Pancreas (tissue), 10 donors: Measurements from ENCODE around the gene ERCC2. TPM values are rescaled to one million over a fixed set of nuclear protein-coding genes. Genes with fewer than 3 reads are reported as not detected.

Experiments
- ATAC-seq, 4 donors: fragments of 200-7000 bp; cut with Tn5 transposase; one replicate each; pipeline versions ENCODE4 v1.8.0 to v1.9.1; 2020; ENCODE audit warnings: mild to moderate bottlenecking in 4 of 4, moderate library complexity in 4 of 4
- DNase-seq, 6 donors: peaks; one replicate each; pipeline ENCODE4 v3.0.0-alpha.2; 2020
- FAIRE-seq: peaks from 2 replicates; lab custom pipeline; 2012; peaks lifted over from hg19 to GRCh38; lab: Jason Lieb, UNC
- H3K27ac ChIP-seq, 4 donors: fragments of 200-600 bp; sonication (generic); 1 replicate in 3 of 4; 2 replicates in 1 of 4; pipeline versions ENCODE4 v1.5.0 to v1.8.0; 2020
- H3K27me3 ChIP-seq, 4 donors: fragments of 200-600 bp; one replicate each; pipeline ENCODE4 v1.8.0; 2021
- H3K36me3 ChIP-seq, 3 donors: fragments of 200-600 bp; sonication (generic) in 1 of 3; one replicate each; pipeline versions ENCODE4 v1.5.0 to v1.8.0; 2020 to 2021
- H3K4me1 ChIP-seq, 3 donors: fragments of 200-600 bp; one replicate each; pipeline ENCODE4 v1.8.0; 2021
- H3K4me3 ChIP-seq, 4 donors: fragments of 200-600 bp; sonication (generic) in 2 of 4; one replicate each; pipeline versions ENCODE4 v1.5.0 to v1.8.0; 2020 to 2021
- H3K9me3 ChIP-seq, 4 donors: fragments of 200-600 bp; one replicate each; pipeline ENCODE4 v1.8.0; 2021
- WGBS, 2 donors: extraction: QIAGEN DNeasy Blood & Tissue Kit; methylation state at CpG; one replicate each; pipeline ENCODE4 v1.1.7; 2013; 5-methylcytosine and 5-hydroxymethylcytosine counted together
- intact Hi-C, 3 donors: fragments of 100-400 bp; cut with DNase I; formaldehyde crosslinking; loops; one replicate each; pipeline versions ENCODE4 v1.11.1 to v1.14.2; 2022
- polyA plus RNA-seq, 2 donors: library from polyadenylated mRNA; stranded (reverse); fragments of 200-250 nt; gene quantifications; one replicate each; pipeline ENCODE4 v1.2.3, GENCODE V29; 2013
- total RNA-seq, 6 donors: library from RNA; stranded (reverse); fragmentation: NEBNext Ultra II Directional in 4 of 6; extraction: Animal tissue kit (Norgen Biotek cat#: 25700) in 4 of 6; gene quantifications; one replicate each; pipeline versions ENCODE4 v1.2.1 to v1.2.4, GENCODE V29; 2021 to 2023
- TF ChIP-seq, protein P1 (sequence below), 4 donors: fragments of 200-600 bp; sonication (generic) in 3 of 4; IDR thresholded peaks; one replicate each; pipeline versions ENCODE4 v1.5.0 to v1.8.0; 2021; ENCODE audit warnings: antibody characterized with exemption in 4 of 4
- donor health status: healthy with polysubstance abuse.
- donor health status: DM: no; HTN: no; CAD: no; lungs with moderate emphysema.
- donor health status: DM: no; HTN: no; CAD: no.
- donor health status: control.
- donor health status: control.
- donor health status: Bipolar disorder and iron deficiency.
- donor health status: DM: yes; HTN: yes; CAD: no.
- donor health status: DM: no; HTN: no; CAD: no.
- donor health status: DM: no; HTN: no; CAD: no.
- donor health status: DM: yes; HTN: yes; CAD: no.

ERCC2 gene
- total and polyA plus RNA-seq, 8 donors, result 7.1 to 19.5 (median 10.2) TPM

DNA sequence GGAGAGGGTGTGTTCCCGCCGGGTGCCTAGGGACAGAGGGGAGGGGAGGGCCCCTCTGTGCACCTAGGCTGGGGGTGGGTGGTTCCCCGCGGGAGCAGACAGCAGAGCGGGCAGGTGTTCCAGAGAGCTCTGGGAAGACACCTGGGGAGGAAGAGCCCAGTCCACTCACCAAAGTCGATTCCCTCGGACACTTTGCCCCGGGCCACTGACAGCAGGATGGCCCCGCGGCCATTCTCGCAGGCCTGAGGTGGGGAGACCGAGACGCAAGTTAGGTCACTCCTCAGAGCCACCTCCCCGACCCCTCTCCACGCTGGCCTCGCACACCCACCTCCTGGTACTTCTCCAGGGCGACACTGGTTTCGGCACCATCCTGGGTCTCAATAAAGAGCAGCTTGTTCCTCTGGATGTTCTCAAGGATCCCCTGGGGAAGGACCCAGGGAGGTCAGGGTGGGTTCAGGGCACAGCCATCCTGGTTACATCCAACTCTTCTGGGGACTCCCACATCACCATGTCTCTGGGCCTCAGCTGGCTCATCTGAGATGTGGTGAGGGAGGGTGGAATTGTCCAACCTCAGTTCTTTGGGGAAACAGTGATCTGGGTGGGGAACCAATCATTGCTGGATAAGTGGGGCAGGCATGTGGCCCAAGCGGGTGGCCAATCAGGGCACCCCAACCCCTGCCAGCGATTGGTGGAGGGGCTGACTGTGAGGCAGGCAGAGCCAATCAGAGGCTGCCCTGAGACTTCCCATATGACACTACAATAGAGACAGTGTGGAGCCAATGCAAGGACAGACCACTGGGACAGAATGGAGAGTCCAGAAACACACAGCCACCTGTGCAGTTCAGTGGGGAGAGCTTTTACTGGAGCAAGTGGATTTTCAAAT is 17.2 kb downstream of the ERCC2 start:
- Histone ChIP-seq H3K4me1 (no peaks in the 10 kb centered on the region), H3K27ac (no peak overlapping the region), H3K27me3 (no peaks in the 10 kb centered on the region), H3K4me3 (no peak overlapping the region), H3K36me3 (peaks cover 0 to 6% (median 0%) of the 10 kb centered on the region in 3 donors), H3K9me3 (no peaks in the 10 kb centered on the region)
- FAIRE-seq (no peak), DNase-seq (no peak), ATAC-seq (no peak)
- WGBS, 2 donors, result 90 to 93% methylated on average over 20 of the region's 20 CpGs
- TF ChIP-seq, protein P1, sequence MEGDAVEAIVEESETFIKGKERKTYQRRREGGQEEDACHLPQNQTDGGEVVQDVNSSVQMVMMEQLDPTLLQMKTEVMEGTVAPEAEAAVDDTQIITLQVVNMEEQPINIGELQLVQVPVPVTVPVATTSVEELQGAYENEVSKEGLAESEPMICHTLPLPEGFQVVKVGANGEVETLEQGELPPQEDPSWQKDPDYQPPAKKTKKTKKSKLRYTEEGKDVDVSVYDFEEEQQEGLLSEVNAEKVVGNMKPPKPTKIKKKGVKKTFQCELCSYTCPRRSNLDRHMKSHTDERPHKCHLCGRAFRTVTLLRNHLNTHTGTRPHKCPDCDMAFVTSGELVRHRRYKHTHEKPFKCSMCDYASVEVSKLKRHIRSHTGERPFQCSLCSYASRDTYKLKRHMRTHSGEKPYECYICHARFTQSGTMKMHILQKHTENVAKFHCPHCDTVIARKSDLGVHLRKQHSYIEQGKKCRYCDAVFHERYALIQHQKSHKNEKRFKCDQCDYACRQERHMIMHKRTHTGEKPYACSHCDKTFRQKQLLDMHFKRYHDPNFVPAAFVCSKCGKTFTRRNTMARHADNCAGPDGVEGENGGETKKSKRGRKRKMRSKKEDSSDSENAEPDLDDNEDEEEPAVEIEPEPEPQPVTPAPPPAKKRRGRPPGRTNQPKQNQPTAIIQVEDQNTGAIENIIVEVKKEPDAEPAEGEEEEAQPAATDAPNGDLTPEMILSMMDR (IDR thresholded peaks at IDR 0.05), result no peak
- intact Hi-C loops, result no loop called here

DNA sequence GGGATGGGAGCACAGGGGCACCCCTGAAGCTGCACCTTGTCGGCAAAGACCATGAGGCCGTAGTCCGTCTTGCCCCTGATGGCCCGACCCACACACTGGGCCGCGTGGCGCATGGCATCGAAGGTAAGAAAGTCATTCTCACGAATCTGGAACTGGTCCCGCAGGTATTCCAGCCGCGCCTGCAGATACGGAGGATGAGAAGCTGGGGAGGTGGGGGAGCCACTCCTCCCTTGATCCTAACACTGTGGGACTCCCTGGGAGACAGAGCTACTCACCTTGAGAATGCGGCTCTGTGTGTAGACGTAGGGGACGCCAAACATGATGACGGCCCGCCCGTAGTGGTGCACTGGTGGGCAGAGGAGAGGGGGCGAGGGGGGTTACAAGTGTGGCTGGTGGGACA is 17.9 kb downstream of the ERCC2 start:
- 90 to 92% methylated on average over 20 of the region's 20 CpGs for WGBS, 2 donors
- H3K27me3 ChIP-seq, result no peaks in the 10 kb centered on the region

DNA sequence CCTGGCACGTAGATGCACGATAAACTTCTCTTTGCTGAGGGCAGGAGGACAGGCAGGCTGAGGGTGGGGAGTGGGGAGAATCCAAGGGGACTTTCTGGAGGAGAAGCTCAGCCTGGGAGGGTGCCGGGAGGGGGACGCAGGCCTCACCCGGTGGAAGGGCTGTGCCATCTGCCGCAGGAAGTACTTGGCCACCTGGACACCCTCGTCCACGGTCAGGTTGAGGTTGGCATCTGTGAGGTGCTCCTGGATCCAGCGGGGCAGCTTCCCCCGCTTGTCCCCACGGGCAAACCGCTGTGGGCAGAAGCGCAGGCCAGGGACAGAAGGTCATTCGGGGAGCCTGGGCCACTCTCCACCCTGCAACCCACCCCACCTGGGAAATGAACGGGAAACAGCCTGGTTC is 18.3 kb downstream of the ERCC2 start:
- H3K9me3 ChIP-seq, result no peaks in the 10 kb centered on the region
- intact Hi-C loops, result no loop called here
- no peaks in the 10 kb centered on the region for H3K27me3 ChIP-seq
- TF ChIP-seq, protein P1 (IDR thresholded peaks at IDR 0.05), result no peak
- WGBS, 2 donors, result 87 to 88% methylated on average over 15 of the region's 15 CpGs
- H3K27ac ChIP-seq, result no peak overlapping the region
- DNase-seq, result no peak
- no peak for FAIRE-seq
- no peaks in the 10 kb centered on the region for H3K4me1 ChIP-seq
- H3K36me3 ChIP-seq, result peaks cover 0 to 6% (median 0%) of the 10 kb centered on the region in 3 donors
- ATAC-seq, result no peak
- H3K4me3 ChIP-seq, result no peak overlapping the region

More for the DNA sequence above, 17.9 kb downstream of the ERCC2 start:
- FAIRE-seq, result no peak
- H3K36me3 ChIP-seq, result peaks cover 0 to 6% (median 0%) of the 10 kb centered on the region in 3 donors
- no peak for ATAC-seq
- no peaks in the 10 kb centered on the region for H3K9me3 ChIP-seq
- TF ChIP-seq, protein P1 (IDR thresholded peaks at IDR 0.05), result no peak
- H3K27ac ChIP-seq, result no peak overlapping the region
- no peak overlapping the region for H3K4me3 ChIP-seq
- DNase-seq, result no peak
- intact Hi-C loops, result no loop called here
- H3K4me1 ChIP-seq, result no peaks in the 10 kb centered on the region

DNA sequence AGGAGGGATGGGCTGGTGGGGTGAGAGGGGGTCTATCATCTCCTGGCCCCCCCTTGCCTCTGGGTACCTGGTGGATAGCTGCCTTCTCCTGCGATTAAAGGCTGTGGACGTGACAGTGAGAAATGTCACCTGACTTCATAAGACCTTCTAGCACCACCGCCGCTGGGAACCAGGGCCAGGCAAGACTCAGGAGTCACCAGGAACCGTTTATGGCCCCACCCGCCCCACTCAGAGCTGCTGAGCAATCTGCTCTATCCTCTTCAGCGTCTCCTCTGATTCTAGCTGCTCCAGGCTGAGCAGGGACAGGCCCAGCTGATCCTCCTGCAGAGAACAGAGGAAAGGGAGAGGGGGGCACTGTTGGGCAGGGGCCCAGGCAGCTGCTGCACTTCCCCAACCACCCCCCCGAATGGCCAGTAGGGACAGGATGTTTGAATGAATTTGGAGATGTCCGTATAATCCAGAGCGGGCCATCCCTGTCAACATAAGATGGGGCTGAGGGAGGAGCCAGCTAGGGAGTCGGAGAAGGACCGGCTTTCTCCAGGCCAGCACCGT is 18.9 kb downstream of the ERCC2 start:
- FAIRE-seq (no peak), DNase-seq (no peak), ATAC-seq (no peak)
- Histone ChIP-seq H3K27ac (no peak overlapping the region), H3K36me3 (peaks cover 0 to 6% (median 0%) of the 10 kb centered on the region in 3 donors), H3K9me3 (no peaks in the 10 kb centered on the region), H3K4me1 (no peaks in the 10 kb centered on the region), H3K27me3 (no peaks in the 10 kb centered on the region), H3K4me3 (no peak overlapping the region)
- 78 to 79% methylated on average over 13 of the region's 13 CpGs for WGBS, 2 donors
- intact Hi-C loops, result no loop called here
- TF ChIP-seq, protein P1 (IDR thresholded peaks at IDR 0.05), result no peak
